GM18873 (cell line): ENCODE results near the gene HMHB1.
"Not testable (repeated sequence)": the region's sequence is repeated elsewhere in the genome, so short reads cannot be mapped to it uniquely, and the experiment has no call there.

Experiments
- ATAC-seq: cut with Tn5 transposase; IDR thresholded peaks from one replicate; pipeline ENCODE4 v1.9.1; 2021; ENCODE audit warnings: mild to moderate bottlenecking, moderate library complexity, moderate number of reproducible peaks; ENCODE audit not compliant: unreplicated experiment, low FRiP score

Gene HMHB1

GRCh38 chr5:143801252-143801939, 10.6 kb upstream of the HMHB1 start:
- no peak for ATAC-seq

DNA sequence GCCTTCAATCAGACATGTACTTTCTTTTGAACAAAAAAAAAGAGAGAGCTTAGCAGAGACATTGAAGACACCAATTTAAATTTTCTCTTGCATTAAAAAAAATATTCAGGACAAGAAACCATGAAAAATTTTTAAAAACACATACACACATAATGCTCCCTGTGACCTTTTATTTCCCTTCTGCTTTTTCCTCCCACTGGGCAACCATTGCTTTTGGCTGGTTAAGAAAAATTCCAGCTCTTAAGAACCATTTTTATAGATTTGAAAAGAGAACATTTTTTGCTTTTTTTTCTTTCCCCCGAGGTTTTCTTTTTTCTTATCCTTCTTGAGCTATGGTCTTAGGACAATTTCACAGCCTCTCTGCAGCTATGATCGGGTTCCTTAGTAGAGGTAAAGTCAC, 6.1 kb upstream of the HMHB1 start:
- ATAC-seq: no peak

GRCh38 chr5:143806579-143806978, 5.4 kb upstream of the HMHB1 start:
- peak; percentile 65 for ATAC-seq

DNA sequence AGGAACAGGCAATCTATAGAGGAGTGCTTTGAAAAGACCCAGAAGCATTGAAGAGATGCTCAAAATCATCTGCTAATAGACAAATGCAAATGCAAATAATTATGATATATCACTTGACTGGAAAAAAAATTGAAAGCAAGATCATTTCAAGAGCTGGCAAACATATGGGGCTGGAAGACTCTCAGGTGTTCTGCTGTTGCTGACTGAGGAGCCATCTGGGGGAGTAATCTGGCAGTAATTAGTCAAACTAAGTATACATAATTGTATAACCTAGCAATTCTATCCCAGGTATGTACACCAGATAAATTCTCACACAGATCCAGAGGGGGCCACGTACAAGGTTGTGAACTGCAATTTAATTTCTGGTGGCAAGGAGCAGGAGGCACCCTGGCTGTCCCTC, 4.6 kb upstream of the HMHB1 start:
- ATAC-seq: no peak

GRCh38 chr5:143816370-143816769, 4.4 kb downstream of the HMHB1 start:
- ATAC-seq: not testable (repeated sequence)

DNA sequence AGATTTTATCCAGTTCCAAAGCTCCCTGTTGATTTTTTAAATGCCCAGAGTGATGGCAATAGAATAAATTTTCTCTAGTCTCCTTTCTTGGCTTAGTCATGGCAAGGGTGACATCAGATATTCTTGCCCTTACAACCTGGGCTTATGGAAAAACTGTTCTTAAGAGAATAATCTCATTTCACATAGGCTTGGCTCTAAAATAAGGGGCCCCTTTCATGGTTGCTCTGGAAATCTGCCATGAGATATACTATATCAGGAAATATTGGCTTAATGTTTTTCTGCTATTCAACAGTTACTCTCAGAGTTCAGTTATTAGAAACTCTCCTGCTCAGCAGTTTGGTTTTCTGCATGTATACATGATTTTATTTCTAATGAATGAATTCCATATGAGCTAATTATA, 7.8 kb downstream of the HMHB1 start:
- ATAC-seq: no peak

- ATAC-seq: no peak
Observed at GRCh38 chr5:143820451-143820850, 8.5 kb downstream of the HMHB1 start.

- ATAC-seq: peak; percentile 53
Observed at GRCh38 chr5:143824851-143825720, 13.1 kb downstream of the HMHB1 start.

DNA sequence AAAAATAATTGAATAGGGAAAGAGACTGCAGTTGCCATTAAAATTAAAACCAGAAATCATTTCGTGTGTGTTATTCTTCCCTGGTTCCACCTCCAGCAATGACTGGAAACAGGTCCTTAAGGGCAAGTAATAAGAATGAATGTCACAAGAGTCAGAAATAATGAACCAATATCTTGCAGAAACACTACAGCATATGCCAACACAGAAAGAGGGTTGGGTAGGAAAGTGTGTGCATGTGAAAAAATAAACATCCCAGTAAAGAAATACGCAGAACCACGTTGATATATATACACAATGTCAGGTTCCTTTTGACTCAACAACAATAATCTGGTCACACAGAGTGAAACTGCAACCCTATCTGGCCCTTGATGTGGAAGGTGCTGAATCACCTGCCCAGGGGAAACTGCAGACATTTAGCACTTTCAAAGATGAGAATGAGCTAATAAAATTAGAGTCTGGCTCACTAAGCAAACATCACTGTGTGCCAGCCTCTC, 15.0 kb downstream of the HMHB1 start:
- ATAC-seq: peak; percentile 85

- peak; percentile 31 for ATAC-seq
Observed at GRCh38 chr5:143828710-143829109, 16.7 kb downstream of the HMHB1 start.

GRCh38 chr5:143833177-143833576, 21.2 kb downstream of the HMHB1 start:
- ATAC-seq: no peak

GRCh38 chr5:143835251-143835650, 23.3 kb downstream of the HMHB1 start:
- ATAC-seq: no peak

DNA sequence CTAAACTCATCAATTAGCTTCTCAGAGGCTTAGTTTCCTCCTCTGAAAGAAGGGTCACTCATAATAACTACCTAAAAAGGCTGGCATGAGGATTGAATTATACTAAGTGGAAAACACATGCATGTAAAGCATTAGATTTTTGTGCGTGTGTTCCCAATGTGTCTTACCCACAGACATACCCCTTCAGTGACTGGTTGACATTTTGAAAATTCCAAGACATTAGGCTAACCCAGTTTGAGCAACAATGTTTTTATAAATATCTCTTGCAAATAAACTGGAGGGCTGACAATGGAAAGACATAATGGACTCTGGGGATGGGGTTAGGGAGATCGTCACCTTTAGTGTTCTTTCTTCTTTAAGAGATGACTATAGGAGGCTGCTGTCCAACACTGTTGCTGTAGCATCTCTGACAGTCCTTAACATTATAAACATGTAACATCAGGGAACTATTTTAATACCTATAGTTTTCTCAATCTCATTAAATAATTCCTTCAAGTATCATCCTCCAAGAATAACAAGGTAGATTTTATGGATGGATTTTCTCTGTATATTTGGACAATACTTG, 24.3 kb downstream of the HMHB1 start:
- no peak for ATAC-seq

GRCh38 chr5:143837306-143837848, 25.4 kb downstream of the HMHB1 start:
- ATAC-seq: no peak

DNA sequence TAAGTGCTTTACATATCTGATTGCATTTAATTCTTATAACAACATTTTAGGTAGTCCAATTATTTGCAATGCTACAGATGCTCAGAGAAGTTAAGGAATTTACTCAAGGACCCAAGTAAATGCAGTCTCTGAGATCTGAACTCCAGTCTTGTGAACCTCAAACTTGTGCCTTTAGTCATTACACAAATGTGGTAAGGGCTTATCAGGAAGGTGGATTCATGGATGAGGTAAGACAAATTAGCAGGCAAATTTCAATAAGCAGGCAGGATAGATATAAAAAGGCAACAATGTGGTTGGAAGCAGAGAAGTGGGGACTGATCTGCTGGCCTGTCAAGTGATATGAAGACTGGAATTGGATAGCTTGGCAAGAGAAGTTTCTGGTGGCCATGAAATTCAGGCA, 29.5 kb downstream of the HMHB1 start:
- no peak for ATAC-seq

GRCh38 chr5:143842920-143843319, 31.0 kb downstream of the HMHB1 start:
- no peak for ATAC-seq

DNA sequence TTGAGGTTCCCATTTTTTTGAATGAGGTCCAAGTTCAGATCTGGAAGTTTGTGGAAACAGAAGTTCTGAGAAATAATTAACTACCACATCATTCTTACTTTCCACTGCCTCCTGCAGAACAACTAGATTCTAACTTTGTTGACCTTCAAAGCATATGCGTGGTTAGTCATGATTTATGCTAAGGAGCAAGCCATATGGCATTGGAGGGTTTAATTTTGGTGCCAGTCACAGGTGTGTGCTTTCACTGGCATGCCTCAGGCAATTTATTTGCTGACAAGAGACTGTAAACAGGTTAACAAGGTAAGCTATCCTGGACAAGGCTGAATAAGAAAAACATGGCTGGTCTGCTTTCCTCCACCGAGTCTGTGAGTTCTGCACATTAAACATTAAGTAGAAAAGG, 31.5 kb downstream of the HMHB1 start:
- ATAC-seq: no peak

- ATAC-seq: no peak
Observed at GRCh38 chr5:143850050-143850683, 38.2 kb downstream of the HMHB1 start.

DNA sequence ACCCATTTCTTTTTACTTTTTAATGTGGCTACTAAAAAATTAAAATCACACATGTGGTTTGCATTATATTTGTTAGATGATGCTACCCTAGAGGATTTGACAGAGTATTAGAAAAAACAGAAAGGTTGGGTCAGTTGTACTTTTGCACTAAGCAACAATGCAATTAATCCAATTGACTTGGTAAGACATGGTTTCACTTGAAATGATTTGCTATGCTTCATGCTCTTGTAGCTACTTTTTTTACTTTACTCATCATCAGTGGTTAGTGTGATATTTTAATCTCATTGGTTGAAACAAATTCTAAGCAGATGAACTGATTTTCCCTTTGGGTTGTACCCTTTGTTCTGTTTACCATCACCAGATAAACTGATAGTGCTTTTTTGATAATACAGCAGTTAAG, 39.4 kb downstream of the HMHB1 start:
- no peak for ATAC-seq

DNA sequence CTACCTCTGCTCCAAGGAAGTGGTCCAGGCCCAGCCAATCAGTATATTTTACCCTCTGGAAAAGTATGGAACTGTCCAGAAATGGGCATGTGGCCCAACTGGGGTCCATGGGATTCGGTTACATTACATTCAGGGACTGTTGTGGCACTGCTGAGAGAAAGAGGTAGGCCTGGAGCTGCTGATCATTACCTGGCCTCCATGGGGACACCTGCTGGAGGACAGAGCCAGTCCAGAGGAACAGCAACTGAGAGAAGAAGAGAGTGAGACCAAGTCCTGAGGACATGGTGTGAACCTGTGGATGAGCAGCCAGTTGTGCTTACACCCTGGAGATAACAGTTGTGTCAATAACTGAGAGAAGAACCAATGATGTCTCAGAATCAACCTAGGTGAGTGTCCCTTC, 48.2 kb downstream of the HMHB1 start:
- no peak for ATAC-seq

DNA sequence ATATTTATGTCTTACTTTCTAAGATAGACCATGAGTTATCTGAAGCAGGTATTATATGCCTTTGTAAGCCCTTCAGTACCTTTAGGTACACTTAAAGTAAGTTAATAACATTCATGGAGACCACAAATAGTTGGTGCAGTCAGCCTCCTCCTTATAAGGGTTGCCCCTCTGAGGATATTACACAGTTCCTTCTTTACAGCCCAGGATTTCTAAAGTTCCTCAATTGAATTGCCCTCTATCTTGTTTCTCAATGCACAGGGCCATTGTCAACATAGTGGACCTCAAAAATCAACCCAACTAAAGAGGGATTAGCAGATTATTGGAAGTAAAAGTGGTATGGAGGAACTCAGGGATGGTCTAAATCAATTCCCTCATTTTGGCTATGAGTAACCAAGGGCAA, 50.3 kb downstream of the HMHB1 start:
- no peak for ATAC-seq
